HG03064 (cell line): ENCODE data around the gene PLSCR3.
"Not testable (repeated sequence)": the region's sequence is repeated elsewhere in the genome, so short reads cannot be mapped to it uniquely, and the experiment has no call there.

ENCODE experiments used
- ATAC-seq: cut with Tn5 transposase; IDR thresholded peaks from one replicate; pipeline ENCODE4 v1.9.1; 2021; ENCODE audit warnings: low read depth; ENCODE audit not compliant: unreplicated experiment

The PLSCR3 gene

DNA sequence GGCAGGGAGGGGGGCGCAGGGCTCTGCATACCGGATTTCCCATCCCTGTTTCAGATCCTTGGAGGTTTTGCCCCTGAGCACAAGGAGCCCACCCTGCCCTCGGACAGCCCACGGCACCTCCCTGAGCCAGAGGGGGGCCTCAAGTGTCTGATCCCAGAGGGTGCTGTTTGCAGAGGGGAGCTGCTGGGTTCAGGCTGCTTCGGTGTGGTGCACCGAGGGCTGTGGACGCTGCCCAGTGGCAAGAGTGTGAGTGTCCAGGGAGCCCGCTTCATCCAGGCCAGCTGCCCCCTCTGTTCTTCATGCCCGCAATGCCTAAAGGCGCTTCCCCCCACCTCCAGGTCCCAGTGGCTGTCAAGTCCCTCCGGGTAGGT lies 11.0 kb downstream of the PLSCR3 start:
- ATAC-seq = no peak

GRCh38 chr17:7382901-7383300 lies 11.4 kb downstream of the PLSCR3 start:
- ATAC-seq = no peak

- no peak for ATAC-seq
Measured at GRCh38 chr17:7380855-7381683, 13.3 kb downstream of the PLSCR3 start, which contains the start of gene TNK1. Gene TNK1, plus strand, starts transcription at chr17:7381089. Its CDS starts 1,838 bp downstream, at chr17:7382927.

GRCh38 chr17:7380321-7380720 lies 14.0 kb downstream of the PLSCR3 start:
- no peak for ATAC-seq

GRCh38 chr17:7379134-7379533 lies 15.2 kb downstream of the PLSCR3 start:
- ATAC-seq = no peak

DNA sequence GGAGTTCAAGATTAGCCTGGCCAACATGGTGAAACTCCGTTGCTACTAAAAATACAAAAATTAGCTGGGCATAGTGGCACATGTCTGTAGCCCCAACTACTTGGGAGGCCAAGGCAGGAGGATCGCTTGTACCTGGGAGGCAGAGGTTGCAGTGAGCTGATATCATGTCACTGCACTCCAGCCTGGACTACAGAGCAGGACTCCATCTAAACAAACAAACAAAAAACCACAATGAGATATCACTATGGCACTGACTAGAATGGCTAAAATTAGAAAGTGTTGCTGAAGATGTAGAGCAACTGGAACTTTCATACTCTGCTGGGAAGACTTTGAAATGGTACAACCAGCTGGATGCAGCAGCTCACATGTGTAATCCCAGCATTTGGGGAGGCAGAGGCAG lies 20.0 kb downstream of the PLSCR3 start:
- no peak for ATAC-seq

- no peak for ATAC-seq
Measured at GRCh38 chr17:7370853-7371252, 23.5 kb downstream of the PLSCR3 start.

GRCh38 chr17:7369825-7370224 lies 24.5 kb downstream of the PLSCR3 start:
- no peak for ATAC-seq

GRCh38 chr17:7368599-7368994 lies 25.7 kb downstream of the PLSCR3 start:
- ATAC-seq = not testable (repeated sequence)

DNA sequence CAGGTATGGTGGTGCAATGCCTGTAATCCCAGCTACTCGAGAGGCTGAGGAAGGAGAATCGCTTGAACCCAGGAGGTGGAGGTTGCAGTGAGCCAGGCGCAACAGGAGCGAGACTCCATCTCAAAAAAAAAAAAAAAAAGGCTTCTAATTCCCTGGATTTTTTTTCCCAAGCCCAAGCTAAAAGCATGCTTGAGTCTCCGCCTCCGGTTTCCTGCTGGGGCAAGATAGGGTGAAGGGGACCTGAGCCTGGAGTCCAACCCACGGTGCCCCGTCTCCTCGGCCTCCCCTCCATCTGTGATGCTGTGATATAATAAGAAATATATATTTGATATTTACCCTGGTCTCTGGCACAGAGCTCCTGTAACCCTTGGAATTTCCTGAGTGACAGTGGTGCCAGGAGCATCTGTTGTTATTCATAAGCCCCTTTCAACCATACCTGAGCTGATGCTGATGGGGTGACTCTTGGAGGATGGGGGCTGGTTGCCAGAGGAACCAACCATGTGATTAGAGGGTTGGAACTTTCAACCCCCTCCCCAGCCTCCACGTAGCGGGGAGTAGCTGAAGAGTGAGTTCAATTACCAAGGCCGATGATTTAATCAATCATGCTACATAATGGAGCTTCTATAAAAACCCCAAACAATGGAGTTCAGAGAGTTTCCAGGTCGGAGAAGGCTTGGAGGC lies 26.3 kb downstream of the PLSCR3 start:
- no peak for ATAC-seq

GRCh38 chr17:7367083-7367482 lies 27.2 kb downstream of the PLSCR3 start:
- no peak for ATAC-seq

DNA sequence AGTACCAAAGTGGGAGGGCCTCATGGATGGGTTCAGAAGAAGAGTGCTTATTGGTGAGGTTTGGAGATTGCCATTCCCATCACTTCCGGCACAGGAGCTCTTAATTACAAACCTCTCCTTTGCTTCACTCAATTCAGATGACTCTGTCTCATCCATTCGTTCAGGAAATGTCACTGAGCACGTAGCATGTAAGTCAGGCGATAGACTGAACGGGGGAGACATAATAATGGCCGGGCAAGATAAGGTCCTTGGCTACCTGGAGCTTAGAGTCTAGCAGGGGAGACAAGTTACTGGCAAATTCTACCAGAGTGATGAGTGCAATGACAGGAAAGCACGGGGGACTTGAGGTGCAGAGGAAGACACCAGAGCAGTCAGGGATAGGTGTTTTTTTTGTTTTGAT lies 28.4 kb downstream of the PLSCR3 start:
- not testable (repeated sequence) for ATAC-seq

DNA sequence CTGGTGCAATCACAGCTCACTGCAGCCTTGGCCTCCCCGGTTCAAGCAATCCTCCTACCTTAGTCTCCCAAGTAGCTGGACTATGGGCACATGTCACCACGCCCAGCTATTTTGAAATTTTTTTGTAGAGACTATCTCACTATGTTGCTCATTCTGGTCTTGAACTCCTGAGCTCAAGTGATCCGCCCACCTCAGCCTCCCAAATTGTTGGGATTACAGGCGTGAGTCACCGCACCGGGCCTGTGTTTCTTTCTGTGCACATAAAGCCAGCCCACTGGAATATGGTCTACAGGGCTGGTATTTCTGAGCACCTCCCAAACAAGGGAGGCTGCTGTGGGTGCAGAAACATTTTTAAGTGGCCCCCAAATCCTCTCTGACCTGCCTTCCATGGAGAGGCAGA lies 31.0 kb downstream of the PLSCR3 start:
- no peak for ATAC-seq

DNA sequence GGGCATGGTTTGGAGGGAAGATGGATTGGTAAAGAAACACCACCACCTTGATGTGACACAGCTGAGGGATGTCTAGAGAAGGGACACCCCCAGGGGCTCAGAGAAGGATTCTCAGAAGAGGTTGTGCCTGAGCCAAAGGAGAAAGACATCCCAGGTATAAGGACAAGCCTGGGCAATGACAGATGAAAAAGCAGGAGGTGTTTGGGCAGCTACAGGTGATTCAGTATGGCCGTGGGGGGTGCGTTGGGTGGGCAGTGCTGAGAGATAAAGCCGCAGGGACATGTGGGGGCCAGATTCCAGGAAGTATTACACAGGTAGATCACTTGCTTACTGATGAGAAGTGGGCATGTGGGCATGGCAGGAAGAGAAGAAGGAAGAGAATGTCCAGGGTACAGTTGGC lies 32.4 kb downstream of the PLSCR3 start:
- ATAC-seq = no peak

- no peak for ATAC-seq
Measured at GRCh38 chr17:7357381-7357780, 36.9 kb downstream of the PLSCR3 start.

DNA sequence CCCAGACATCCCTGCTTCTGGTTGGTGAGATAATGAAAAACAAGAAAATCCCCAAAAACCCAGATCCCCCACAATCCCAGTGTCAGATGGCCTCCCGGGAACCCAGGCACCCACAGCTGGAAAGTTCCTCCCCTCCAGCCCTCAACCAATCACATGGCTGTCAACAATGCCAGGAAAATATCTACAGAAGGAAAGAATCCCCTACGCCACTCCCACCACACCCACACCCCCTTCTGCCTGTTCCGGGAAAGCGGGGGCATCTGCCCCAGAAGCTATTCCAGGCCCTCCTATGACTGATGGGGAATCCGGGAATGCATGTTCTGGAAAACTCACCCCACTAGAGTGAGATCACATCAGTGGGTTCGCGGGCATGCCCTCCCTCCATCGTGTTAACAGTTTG lies 37.6 kb downstream of the PLSCR3 start:
- no peak for ATAC-seq

- no peak for ATAC-seq
Measured at GRCh38 chr17:7356072-7356549, 38.2 kb downstream of the PLSCR3 start.

DNA sequence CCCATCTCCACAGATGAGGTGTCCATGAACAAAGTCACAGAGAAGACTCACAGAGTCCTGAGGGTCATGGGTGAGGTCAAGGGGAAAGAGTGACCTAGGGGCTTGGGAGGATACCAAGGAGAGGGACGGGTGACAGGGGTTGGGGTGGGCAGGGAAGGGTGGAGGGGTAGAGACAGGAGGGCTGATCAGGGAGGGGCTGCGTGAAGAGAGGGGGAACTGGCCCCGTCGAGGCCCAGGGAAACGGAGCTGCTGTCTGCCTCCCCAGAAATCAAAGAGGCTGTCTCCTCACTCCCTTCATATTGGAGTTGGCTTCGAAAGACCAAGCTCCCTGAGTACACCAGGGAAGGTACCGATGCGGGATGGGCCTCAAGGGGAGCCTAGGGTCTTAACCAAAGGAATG lies 38.8 kb downstream of the PLSCR3 start:
- no peak for ATAC-seq

DNA sequence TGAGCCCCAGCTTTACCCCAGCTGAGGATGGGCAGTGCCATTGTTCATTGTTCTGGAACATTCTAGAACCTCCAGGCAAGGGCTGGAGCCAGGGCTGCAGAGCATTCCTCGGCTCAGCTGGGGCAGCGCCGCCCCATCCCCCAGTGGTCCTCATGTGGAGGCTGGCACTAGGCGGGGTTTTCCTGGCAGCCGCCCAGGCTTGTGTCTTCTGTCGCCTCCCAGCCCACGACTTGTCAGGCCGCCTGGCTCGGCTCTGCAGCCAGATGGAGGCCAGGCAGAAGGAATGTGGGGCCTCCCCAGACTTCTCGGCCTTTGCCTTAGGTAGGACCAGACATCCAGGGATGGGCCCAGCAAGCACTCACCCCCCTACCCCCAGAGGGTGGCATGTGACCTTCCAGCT lies 39.3 kb downstream of the PLSCR3 start, which contains the start of gene TMEM95:
Gene TMEM95, plus strand, starts transcription at position 104 of the 400 bp plus-strand sequence. Its CDS starts 49 bp downstream, at position 153.
- ATAC-seq = no peak

- ATAC-seq = no peak
Measured at GRCh38 chr17:7354262-7354843, 40.0 kb downstream of the PLSCR3 start.

DNA sequence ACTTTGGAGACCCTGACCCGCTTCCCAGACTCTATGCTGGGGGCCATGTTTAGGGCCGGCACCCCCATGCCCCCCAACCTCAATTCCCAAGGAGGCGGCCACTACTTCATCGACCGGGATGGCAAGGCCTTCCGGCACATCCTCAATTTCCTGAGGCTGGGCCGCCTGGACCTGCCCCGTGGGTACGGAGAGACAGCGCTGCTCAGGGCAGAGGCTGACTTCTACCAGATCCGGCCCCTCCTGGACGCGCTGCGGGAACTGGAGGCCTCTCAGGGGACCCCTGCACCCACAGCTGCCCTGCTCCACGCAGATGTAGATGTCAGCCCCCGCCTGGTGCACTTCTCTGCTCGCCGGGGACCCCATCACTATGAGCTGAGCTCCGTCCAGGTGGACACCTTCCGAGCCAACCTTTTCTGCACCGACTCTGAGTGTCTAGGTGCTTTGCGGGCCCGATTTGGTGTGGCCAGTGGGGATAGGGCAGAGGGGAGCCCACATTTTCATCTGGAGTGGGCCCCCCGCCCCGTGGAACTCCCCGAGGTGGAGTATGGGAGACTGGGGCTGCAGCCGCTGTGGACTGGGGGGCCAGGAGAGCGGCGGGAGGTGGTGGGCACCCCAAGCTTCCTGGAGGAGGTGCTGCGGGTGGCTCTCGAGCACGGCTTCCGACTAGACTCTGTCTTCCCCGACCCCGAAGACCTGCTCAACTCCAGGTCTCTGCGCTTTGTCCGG lies 41.3 kb downstream of the PLSCR3 start:
- no peak for ATAC-seq
